Measurements from ENCODE around the gene PPP3CA.

DNA sequence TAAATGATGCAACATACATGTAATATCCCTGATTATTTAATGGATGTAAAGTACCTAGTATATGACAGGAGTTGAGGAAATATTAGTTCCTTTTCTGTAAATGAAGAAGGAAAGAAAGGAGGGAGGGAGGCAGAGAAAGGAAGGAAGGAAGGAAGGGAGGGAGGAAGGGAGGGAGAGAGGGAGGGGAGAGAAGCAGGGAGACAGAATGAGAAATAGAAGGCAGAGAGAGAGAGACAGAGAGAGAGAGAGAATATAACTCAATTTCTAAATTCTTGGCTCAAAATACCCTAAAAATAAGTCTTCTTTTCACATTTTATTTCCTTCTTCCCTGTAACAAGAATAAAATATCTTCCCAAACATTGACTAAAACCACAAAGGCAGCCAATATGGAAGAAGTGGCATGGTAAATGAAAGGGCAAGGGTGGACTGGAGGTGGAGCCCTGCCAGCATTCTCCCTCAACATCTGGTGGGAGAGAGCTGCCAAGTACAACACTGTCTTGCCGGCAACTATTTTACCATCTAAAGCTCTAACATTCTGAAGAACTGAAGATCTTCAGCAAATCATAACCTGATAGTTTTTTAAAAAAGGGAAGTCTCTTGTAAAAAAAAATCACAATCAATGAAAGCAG lies 245.1 kb downstream of the PPP3CA start:
- TF ChIP-seq POLR2A (IDR thresholded peaks at IDR 0.05; ENCODE audit: control extremely low read depth in 1 of 2, low read depth in 2 of 2, low read length in 2 of 2): no peak
- no peak for TF ChIP-seq RAD21 (IDR thresholded peaks at IDR 0.05 in 1 of 2, conservative IDR thresholded peaks at IDR 0.05 in 1 of 2; ENCODE audit: low read depth in 2 of 2, low read length in 2 of 2)
- no peak for TF ChIP-seq TAF1 (IDR thresholded peaks at IDR 0.05; ENCODE audit: low read depth, low read length)

All from H1 (cell line).